Liver (tissue), 9 donors: ENCODE measurements around the gene MRPL41. TPM values are rescaled to one million over a fixed set of nuclear protein-coding genes. Genes with fewer than 3 reads are reported as not detected.
"Not testable (repeated sequence)": the region's sequence is repeated elsewhere in the genome, so short reads cannot be mapped to it uniquely, and the experiment has no call there.

Experiments
- DNase-seq: peaks from one replicate; pipeline ENCODE4 v3.0.0-alpha.2; 2017; ENCODE audit warnings: low spot score
- H3K27ac ChIP-seq, 2 donors: one replicate each; pipeline ENCODE4 v1.7.0; 2013; ENCODE audit warnings: inconsistent platforms in 2 of 2, low read length in 2 of 2, control low read depth in 1 of 2, low read depth in 1 of 2, mild to moderate bottlenecking in 1 of 2
- H3K27me3 ChIP-seq, 4 donors: one replicate each; pipeline versions ENCODE4 v1.6.1 to v1.7.0; 2013; ENCODE audit warnings: low read length in 3 of 4, inconsistent platforms in 1 of 4, mild to moderate bottlenecking in 1 of 4, moderate library complexity in 1 of 4; ENCODE audit not compliant: control insufficient read depth in 4 of 4, insufficient read depth in 4 of 4
- H3K36me3 ChIP-seq, 4 donors: one replicate each; pipeline versions ENCODE4 v1.6.1 to v1.7.0; 2013; ENCODE audit warnings: low read length in 3 of 4, mild to moderate bottlenecking in 3 of 4, low read depth in 1 of 4, moderate library complexity in 1 of 4; ENCODE audit not compliant: control insufficient read depth in 4 of 4, insufficient read depth in 3 of 4
- H3K4me1 ChIP-seq, 4 donors: one replicate each; pipeline versions ENCODE4 v1.6.1 to v1.7.0; 2013; ENCODE audit warnings: low read length in 3 of 4, mild to moderate bottlenecking in 3 of 4, moderate library complexity in 1 of 4; ENCODE audit not compliant: control insufficient read depth in 4 of 4, insufficient read depth in 4 of 4
- H3K4me3 ChIP-seq, 3 donors: one replicate each; pipeline versions ENCODE4 v1.6.1 to v1.7.0; 2013; ENCODE audit warnings: low read length in 3 of 3, control low read depth in 1 of 3, low read depth in 1 of 3, mild to moderate bottlenecking in 1 of 3
- H3K9ac ChIP-seq, 2 donors: one replicate each; pipeline ENCODE4 v1.7.0; 2013; ENCODE audit warnings: low read length in 2 of 2, mild to moderate bottlenecking in 2 of 2, moderate library complexity in 2 of 2, control low read depth in 1 of 2, low read depth in 1 of 2
- H3K9me3 ChIP-seq, 4 donors: one replicate each; pipeline versions ENCODE4 v1.6.1 to v1.7.0; 2013; ENCODE audit warnings: low read length in 3 of 4; ENCODE audit not compliant: control insufficient read depth in 4 of 4
- FOXA1 ChIP-seq: IDR thresholded peaks from 2 replicates; pipeline ENCODE4 v1.6.1; 2016; ENCODE audit warnings: antibody characterized with exemption
- FOXA2 ChIP-seq: IDR thresholded peaks from 2 replicates; pipeline ENCODE4 v1.6.1; 2016; ENCODE audit warnings: antibody characterized with exemption
- GABPA ChIP-seq, 2 donors: IDR thresholded peaks in 1 of 2; conservative IDR thresholded peaks in 1 of 2; 2 replicates each; pipeline ENCODE4 v1.6.1; 2016; ENCODE audit warnings: antibody characterized with exemption in 2 of 2, mild to moderate bottlenecking in 1 of 2, moderate library complexity in 1 of 2
- HNF4A ChIP-seq, 2 donors: conservative IDR thresholded peaks; 2 replicates each; pipeline ENCODE4 v1.6.1; 2016; ENCODE audit warnings: antibody characterized with exemption in 2 of 2, mild to moderate bottlenecking in 2 of 2
- HNF4G ChIP-seq: IDR thresholded peaks from 2 replicates; pipeline ENCODE4 v1.6.1; 2016; ENCODE audit warnings: antibody characterized with exemption
- JUND ChIP-seq, 2 donors: IDR thresholded peaks; 2 replicates each; pipeline ENCODE4 v1.6.1; 2016; ENCODE audit warnings: antibody characterized with exemption in 2 of 2
- MAX ChIP-seq: IDR thresholded peaks from 2 replicates; pipeline ENCODE4 v1.6.1; 2016; ENCODE audit warnings: antibody characterized with exemption
- NR2F2 ChIP-seq: IDR thresholded peaks from 2 replicates; pipeline ENCODE4 v1.6.1; 2016; ENCODE audit warnings: antibody characterized with exemption
- RAD21 ChIP-seq, 2 donors: IDR thresholded peaks; 2 replicates each; pipeline ENCODE4 v1.6.1; 2016; ENCODE audit warnings: antibody characterized with exemption in 2 of 2, mild to moderate bottlenecking in 2 of 2
- SP1 ChIP-seq: IDR thresholded peaks from 2 replicates; pipeline ENCODE4 v1.6.1; 2018; ENCODE audit warnings: antibody characterized with exemption, mild to moderate bottlenecking
- TAF1 ChIP-seq: conservative IDR thresholded peaks from 2 replicates; pipeline ENCODE4 v1.6.1; 2016; ENCODE audit warnings: antibody characterized with exemption, mild to moderate bottlenecking
- YY1 ChIP-seq: IDR thresholded peaks from 2 replicates; pipeline ENCODE4 v1.6.1; 2016; ENCODE audit warnings: antibody characterized with exemption, mild to moderate bottlenecking
- WGBS: extraction: QIAGEN DNeasy Blood & Tissue Kit; methylation state at CpG from one replicate; pipeline ENCODE4 v1.1.7; 2013; 5-methylcytosine and 5-hydroxymethylcytosine counted together
- polyA plus RNA-seq, 2 donors: library from polyadenylated mRNA; stranded (reverse) in 1 of 2; unstranded in 1 of 2; fragments of 200-250 nt in 1 of 2; fragments of >200 nt in 1 of 2; fragmentation: Nextera tagmentation in 1 of 2; extraction: Ambion mirVana in 1 of 2; gene quantifications; one replicate each; pipeline versions ENCODE4 v1.2.1 to v1.2.3, GENCODE V29; 2013 to 2015
- total RNA-seq, 2 donors: library from RNA; depleted of rRNA; stranded (reverse); fragments of >200 nt; gene quantifications; one replicate each; pipeline ENCODE4 v1.2.3, GENCODE V29; 2014
- TF ChIP-seq, protein P1 (sequence below): IDR thresholded peaks from 2 replicates; pipeline ENCODE4 v1.6.1; 2016; ENCODE audit warnings: antibody characterized with exemption
- TF ChIP-seq, protein P2 (sequence below): IDR thresholded peaks from 2 replicates; pipeline ENCODE4 v1.6.1; 2016; ENCODE audit warnings: antibody characterized with exemption
- TF ChIP-seq, protein P3 (sequence below): IDR thresholded peaks from 2 replicates; pipeline ENCODE4 v1.6.1; 2016; ENCODE audit warnings: antibody characterized with exemption, mild to moderate bottlenecking
- donor health status: healthy.
- donor health status: healthy.
- donor health status: healthy.
- donor health status: healthy.
- donor health status: healthy.

Gene MRPL41
- total and polyA plus RNA-seq, 4 donors, result 31.7 to 120 (median 49.3) TPM

- no peaks in the 10 kb centered on the region for H3K27me3 ChIP-seq
- peak overlapping the region in 1 of 2 donors; percentile 22 for H3K9ac ChIP-seq
- no peak for DNase-seq
- peaks cover 5 to 30% (median 22%) of the 10 kb centered on the region in 4 donors for H3K4me1 ChIP-seq
- TF ChIP-seq YY1 (no peak), GABPA (IDR thresholded peaks at IDR 0.05 in 1 of 2, conservative IDR thresholded peaks at IDR 0.05 in 1 of 2) (no peak), RAD21 (IDR thresholded peaks at IDR 0.05) (no peak), TAF1 (no peak), JUND (IDR thresholded peaks at IDR 0.05) (no peak), SP1 (no peak), HNF4G (no peak), NR2F2 (no peak), MAX (no peak), HNF4A (conservative IDR thresholded peaks at IDR 0.05) (no peak), FOXA1 (no peak), FOXA2 (no peak)
- TF ChIP-seq, protein P1, sequence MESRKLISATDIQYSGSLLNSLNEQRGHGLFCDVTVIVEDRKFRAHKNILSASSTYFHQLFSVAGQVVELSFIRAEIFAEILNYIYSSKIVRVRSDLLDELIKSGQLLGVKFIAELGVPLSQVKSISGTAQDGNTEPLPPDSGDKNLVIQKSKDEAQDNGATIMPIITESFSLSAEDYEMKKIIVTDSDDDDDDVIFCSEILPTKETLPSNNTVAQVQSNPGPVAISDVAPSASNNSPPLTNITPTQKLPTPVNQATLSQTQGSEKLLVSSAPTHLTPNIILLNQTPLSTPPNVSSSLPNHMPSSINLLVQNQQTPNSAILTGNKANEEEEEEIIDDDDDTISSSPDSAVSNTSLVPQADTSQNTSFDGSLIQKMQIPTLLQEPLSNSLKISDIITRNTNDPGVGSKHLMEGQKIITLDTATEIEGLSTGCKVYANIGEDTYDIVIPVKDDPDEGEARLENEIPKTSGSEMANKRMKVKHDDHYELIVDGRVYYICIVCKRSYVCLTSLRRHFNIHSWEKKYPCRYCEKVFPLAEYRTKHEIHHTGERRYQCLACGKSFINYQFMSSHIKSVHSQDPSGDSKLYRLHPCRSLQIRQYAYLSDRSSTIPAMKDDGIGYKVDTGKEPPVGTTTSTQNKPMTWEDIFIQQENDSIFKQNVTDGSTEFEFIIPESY, result no peak
- TF ChIP-seq, protein P2, sequence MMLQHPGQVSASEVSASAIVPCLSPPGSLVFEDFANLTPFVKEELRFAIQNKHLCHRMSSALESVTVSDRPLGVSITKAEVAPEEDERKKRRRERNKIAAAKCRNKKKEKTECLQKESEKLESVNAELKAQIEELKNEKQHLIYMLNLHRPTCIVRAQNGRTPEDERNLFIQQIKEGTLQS, result no peak
- H3K36me3 ChIP-seq, result peaks cover 0 to 3% (median 0%) of the 10 kb centered on the region in 4 donors
- 76% methylated on average over 12 of the region's 12 CpGs for WGBS
- H3K4me3 ChIP-seq, result no peak overlapping the region
- no peak overlapping the region for H3K27ac ChIP-seq
- H3K9me3 ChIP-seq, result no peaks in the 10 kb centered on the region
Measured at GRCh38 chr9:137593176-137593575, 41.5 kb downstream of the MRPL41 start.

DNA sequence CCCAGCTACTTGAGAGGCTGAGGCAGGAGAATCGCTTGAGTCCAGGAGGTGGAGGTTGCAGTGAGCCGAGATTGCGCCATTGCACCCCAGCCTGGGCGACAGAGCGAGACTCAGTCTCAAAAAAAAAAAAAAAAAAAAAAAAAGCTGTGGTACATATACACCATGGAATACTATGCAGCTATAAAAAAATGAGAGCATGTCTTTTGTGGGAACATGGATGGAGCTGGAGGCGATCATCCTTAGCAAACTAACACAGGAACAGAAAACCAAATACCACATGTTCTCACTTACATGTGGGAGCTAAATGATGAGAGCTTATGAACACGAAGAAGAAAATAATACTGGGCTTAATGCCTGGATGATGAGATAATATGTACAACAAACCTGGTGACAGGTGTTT is 44.9 kb downstream of the MRPL41 start:
- not testable (repeated sequence) for H3K4me3 ChIP-seq, H3K36me3 ChIP-seq, H3K9ac ChIP-seq, H3K27ac ChIP-seq, DNase-seq, H3K27me3 ChIP-seq, H3K9me3 ChIP-seq
- peaks cover 0 to 10% (median 10%) of the 10 kb centered on the region in 4 donors for H3K4me1 ChIP-seq
- 95% methylated on average over 7 of the region's 7 CpGs for WGBS

- WGBS, result 81% methylated on average over 8 of the region's 8 CpGs
- H3K27me3 ChIP-seq, result no peaks in the 10 kb centered on the region
- no peak overlapping the region for H3K4me3 ChIP-seq
- no peak overlapping the region for H3K9ac ChIP-seq
- H3K27ac ChIP-seq, result no peak overlapping the region
- TF ChIP-seq, protein P3, sequence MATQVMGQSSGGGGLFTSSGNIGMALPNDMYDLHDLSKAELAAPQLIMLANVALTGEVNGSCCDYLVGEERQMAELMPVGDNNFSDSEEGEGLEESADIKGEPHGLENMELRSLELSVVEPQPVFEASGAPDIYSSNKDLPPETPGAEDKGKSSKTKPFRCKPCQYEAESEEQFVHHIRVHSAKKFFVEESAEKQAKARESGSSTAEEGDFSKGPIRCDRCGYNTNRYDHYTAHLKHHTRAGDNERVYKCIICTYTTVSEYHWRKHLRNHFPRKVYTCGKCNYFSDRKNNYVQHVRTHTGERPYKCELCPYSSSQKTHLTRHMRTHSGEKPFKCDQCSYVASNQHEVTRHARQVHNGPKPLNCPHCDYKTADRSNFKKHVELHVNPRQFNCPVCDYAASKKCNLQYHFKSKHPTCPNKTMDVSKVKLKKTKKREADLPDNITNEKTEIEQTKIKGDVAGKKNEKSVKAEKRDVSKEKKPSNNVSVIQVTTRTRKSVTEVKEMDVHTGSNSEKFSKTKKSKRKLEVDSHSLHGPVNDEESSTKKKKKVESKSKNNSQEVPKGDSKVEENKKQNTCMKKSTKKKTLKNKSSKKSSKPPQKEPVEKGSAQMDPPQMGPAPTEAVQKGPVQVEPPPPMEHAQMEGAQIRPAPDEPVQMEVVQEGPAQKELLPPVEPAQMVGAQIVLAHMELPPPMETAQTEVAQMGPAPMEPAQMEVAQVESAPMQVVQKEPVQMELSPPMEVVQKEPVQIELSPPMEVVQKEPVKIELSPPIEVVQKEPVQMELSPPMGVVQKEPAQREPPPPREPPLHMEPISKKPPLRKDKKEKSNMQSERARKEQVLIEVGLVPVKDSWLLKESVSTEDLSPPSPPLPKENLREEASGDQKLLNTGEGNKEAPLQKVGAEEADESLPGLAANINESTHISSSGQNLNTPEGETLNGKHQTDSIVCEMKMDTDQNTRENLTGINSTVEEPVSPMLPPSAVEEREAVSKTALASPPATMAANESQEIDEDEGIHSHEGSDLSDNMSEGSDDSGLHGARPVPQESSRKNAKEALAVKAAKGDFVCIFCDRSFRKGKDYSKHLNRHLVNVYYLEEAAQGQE, result no peak
- TF ChIP-seq TAF1, result no peak
- no peak for TF ChIP-seq JUND (IDR thresholded peaks at IDR 0.05)
- TF ChIP-seq RAD21 (IDR thresholded peaks at IDR 0.05), result no peak
- TF ChIP-seq, protein P1, result no peak
- TF ChIP-seq HNF4G, result no peak
- no peak for DNase-seq
- H3K36me3 ChIP-seq, result no peaks in the 10 kb centered on the region
- no peaks in the 10 kb centered on the region for H3K4me1 ChIP-seq
- H3K9me3 ChIP-seq, result no peaks in the 10 kb centered on the region
Measured at GRCh38 chr9:137598943-137599342, 47.3 kb downstream of the MRPL41 start.
